Small intestine (tissue), 7 donors: Measurements from ENCODE around the gene GRAMD1B. TPM values are rescaled to one million over a fixed set of nuclear protein-coding genes. Genes with fewer than 3 reads are reported as not detected.

Source experiments
- DNase-seq, 2 donors: peaks; one replicate each; pipeline versions ENCODE4 v3.0.0 to v3.0.0-alpha.2; 2013
- FAIRE-seq: peaks from 2 replicates; lab custom pipeline; 2012; peaks lifted over from hg19 to GRCh38; lab: Jason Lieb, UNC
- H3K27ac ChIP-seq, 3 donors: one replicate each; pipeline ENCODE4 v1.5.1; 2013; ENCODE audit warnings: low read length in 2 of 3, mild to moderate bottlenecking in 2 of 3, control low read depth in 1 of 3, inconsistent platforms in 1 of 3, low read depth in 1 of 3, moderate library complexity in 1 of 3
- H3K27me3 ChIP-seq, 3 donors: one replicate each; pipeline ENCODE4 v1.6.1; 2013; ENCODE audit warnings: low read length in 3 of 3, inconsistent platforms in 1 of 3; ENCODE audit not compliant: control insufficient read depth in 3 of 3, insufficient read depth in 3 of 3
- H3K36me3 ChIP-seq, 3 donors: one replicate each; pipeline ENCODE4 v1.6.1; 2013; ENCODE audit warnings: low read length in 3 of 3, inconsistent platforms in 1 of 3, low read depth in 1 of 3, mild to moderate bottlenecking in 1 of 3, moderate library complexity in 1 of 3; ENCODE audit not compliant: control insufficient read depth in 3 of 3, insufficient read depth in 2 of 3
- H3K4me1 ChIP-seq, 3 donors: one replicate each; pipeline ENCODE4 v1.6.1; 2013; ENCODE audit warnings: low read length in 2 of 3, inconsistent platforms in 1 of 3, low read depth in 1 of 3, mild to moderate bottlenecking in 1 of 3, moderate library complexity in 1 of 3; ENCODE audit not compliant: control insufficient read depth in 3 of 3, insufficient read depth in 2 of 3
- H3K4me3 ChIP-seq, 3 donors: one replicate each; pipeline ENCODE4 v1.5.1; 2013; ENCODE audit warnings: low read length in 3 of 3, control low read depth in 1 of 3, inconsistent platforms in 1 of 3, low read depth in 1 of 3, mild to moderate bottlenecking in 1 of 3, moderate library complexity in 1 of 3
- H3K9me3 ChIP-seq, 2 donors: one replicate each; pipeline ENCODE4 v1.6.1; 2013; ENCODE audit warnings: low read depth in 1 of 2, low read length in 1 of 2; ENCODE audit not compliant: control insufficient read depth in 2 of 2, insufficient read depth in 1 of 2
- WGBS, 3 donors: extraction: QIAGEN DNeasy Blood & Tissue Kit; methylation state at CpG; one replicate each; pipeline ENCODE4 v1.1.7; 2013; 5-methylcytosine and 5-hydroxymethylcytosine counted together
- polyA plus RNA-seq, 4 donors: library from polyadenylated mRNA; stranded (reverse) in 3 of 4; unstranded in 1 of 4; fragments of 200-250 nt in 3 of 4; fragments of 120-200 nt in 1 of 4; gene quantifications; one replicate each; pipeline versions ENCODE4 v1.2.1 to v1.2.3, GENCODE V29; 2013
- donor health status: healthy with polysubstance abuse.
- donor health status: control.
- donor health status: control.
- donor health status: Bipolar disorder and iron deficiency.
- donor health status: healthy.

GRAMD1B gene
- polyA plus RNA-seq, 4 donors = 37.8 to 75.6 (median 57.7) TPM

- DNase-seq = no peak
- Histone ChIP-seq H3K27me3 (peaks cover 0 to 13% (median 0%) of the 10 kb centered on the region in 3 donors), H3K36me3 (no peaks in the 10 kb centered on the region), H3K27ac (no peak overlapping the region), H3K4me3 (no peak overlapping the region), H3K9me3 (no peaks in the 10 kb centered on the region), H3K4me1 (no peaks in the 10 kb centered on the region)
- 79 to 90% (median 80%) methylated on average over 4 of the region's 4 CpGs for WGBS, 3 donors
- FAIRE-seq = no peak
These were observed 39.9 kb upstream of the GRAMD1B start for GRCh38 chr11:123390146-123390545.

- H3K36me3 ChIP-seq = no peaks in the 10 kb centered on the region
- no peaks in the 10 kb centered on the region for H3K9me3 ChIP-seq
- no peak overlapping the region for H3K4me3 ChIP-seq
- no peaks in the 10 kb centered on the region for H3K4me1 ChIP-seq
- peaks cover 0 to 11% (median 0%) of the 10 kb centered on the region in 3 donors for H3K27me3 ChIP-seq
- FAIRE-seq (no peak), DNase-seq (no peak)
- no peak overlapping the region for H3K27ac ChIP-seq
- 73 to 82% (median 76%) methylated on average over 6 of the region's 6 CpGs for WGBS, 3 donors
These were observed 38.3 kb upstream of the GRAMD1B start for GRCh38 chr11:123391646-123392348.

GRCh38 chr11:123392431-123392830, 37.6 kb upstream of the GRAMD1B start:
- Histone ChIP-seq H3K27ac (no peak overlapping the region), H3K9me3 (no peaks in the 10 kb centered on the region)
- no peak for FAIRE-seq

GRCh38 chr11:123392844-123393243, 37.2 kb upstream of the GRAMD1B start:
- 33 to 59% (median 36%) methylated on average over 3 of the region's 3 CpGs for WGBS, 3 donors
- FAIRE-seq (no peak), DNase-seq (no peak)
- Histone ChIP-seq H3K27me3 (peaks cover 0 to 11% (median 0%) of the 10 kb centered on the region in 3 donors), H3K27ac (no peak overlapping the region), H3K36me3 (no peaks in the 10 kb centered on the region), H3K4me1 (no peaks in the 10 kb centered on the region), H3K9me3 (no peaks in the 10 kb centered on the region), H3K4me3 (no peak overlapping the region)

More at GRCh38 chr11:123392431-123392830, 37.6 kb upstream of the GRAMD1B start:
- DNase-seq = peak in 1 of 2 donors; percentile 22
- Histone ChIP-seq H3K27me3 (peaks cover 0 to 11% (median 0%) of the 10 kb centered on the region in 3 donors), H3K36me3 (no peaks in the 10 kb centered on the region), H3K4me3 (no peak overlapping the region), H3K4me1 (no peaks in the 10 kb centered on the region)

GRCh38 chr11:123393312-123393927, 36.6 kb upstream of the GRAMD1B start:
- H3K36me3 ChIP-seq = no peaks in the 10 kb centered on the region

GRCh38 chr11:123404676-123405075, 25.4 kb upstream of the GRAMD1B start:
- FAIRE-seq = no peak
- WGBS, 3 donors = 65 to 89% (median 72%) methylated on average over 7 of the region's 7 CpGs

More at GRCh38 chr11:123393312-123393927, 36.6 kb upstream of the GRAMD1B start:
- no peaks in the 10 kb centered on the region for H3K4me1 ChIP-seq
- H3K4me3 ChIP-seq = no peak overlapping the region
- no peaks in the 10 kb centered on the region for H3K9me3 ChIP-seq
- WGBS, 3 donors = 56 to 68% (median 59%) methylated on average over 6 of the region's 6 CpGs
- DNase-seq (no peak), FAIRE-seq (no peak)
- H3K27me3 ChIP-seq = peaks cover 0 to 11% (median 0%) of the 10 kb centered on the region in 3 donors
- H3K27ac ChIP-seq = no peak overlapping the region

GRCh38 chr11:123405123-123405592, 24.9 kb upstream of the GRAMD1B start:
- H3K4me3 ChIP-seq = no peak overlapping the region
- H3K4me1 ChIP-seq = peaks cover 2 to 21% (median 2%) of the 10 kb centered on the region in 3 donors
- DNase-seq (no peak), FAIRE-seq (no peak)
- H3K27ac ChIP-seq = no peak overlapping the region
- H3K9me3 ChIP-seq = no peaks in the 10 kb centered on the region
- no peaks in the 10 kb centered on the region for H3K36me3 ChIP-seq
- WGBS, 3 donors = 71 to 90% (median 83%) methylated on average over 5 of the region's 5 CpGs
- H3K27me3 ChIP-seq = no peaks in the 10 kb centered on the region

More at GRCh38 chr11:123404676-123405075, 25.4 kb upstream of the GRAMD1B start:
- Histone ChIP-seq H3K27me3 (no peaks in the 10 kb centered on the region), H3K9me3 (no peaks in the 10 kb centered on the region), H3K4me3 (no peak overlapping the region), H3K27ac (no peak overlapping the region), H3K4me1 (peaks cover 2 to 20% (median 2%) of the 10 kb centered on the region in 3 donors), H3K36me3 (no peaks in the 10 kb centered on the region)
- DNase-seq = no peak

- Histone ChIP-seq H3K27ac (no peak overlapping the region), H3K4me3 (no peak overlapping the region), H3K27me3 (no peaks in the 10 kb centered on the region), H3K36me3 (no peaks in the 10 kb centered on the region), H3K4me1 (peaks cover 2 to 27% (median 2%) of the 10 kb centered on the region in 3 donors), H3K9me3 (no peaks in the 10 kb centered on the region)
- FAIRE-seq (no peak), DNase-seq (no peak)
- WGBS, 3 donors = 48 to 58% (median 54%) methylated on average over 4 of the region's 4 CpGs
These were observed 23.5 kb upstream of the GRAMD1B start for GRCh38 chr11:123406441-123407129.
